Fibroblast of lung (primary cell): ENCODE data around the gene HLA-DOA. TPM values are rescaled to one million over a fixed set of nuclear protein-coding genes. Genes with fewer than 3 reads are reported as not detected.
A peak's percentile ranks its signal among the peaks of the same experiment; 100 is the strongest.

Experiments used
- DNase-seq, 2 donors: peaks; one replicate each; pipeline versions ENCODE4 v3.0.0 to v3.0.0-alpha.2; 2010; ENCODE audit warnings: low read depth in 2 of 2
- H2AFZ ChIP-seq: 2 replicates; pipeline ENCODE4 v1.5.1; 2012; ENCODE audit warnings: low read length, control low read depth, inconsistent platforms
- H3K27ac ChIP-seq: 2 replicates; pipeline ENCODE4 v1.5.1; 2011; ENCODE audit warnings: low read length, control low read depth; ENCODE audit not compliant: insufficient read depth
- H3K27me3 ChIP-seq: 2 replicates; pipeline ENCODE4 v1.5.1; 2011; ENCODE audit warnings: mild to moderate bottlenecking, low read length; ENCODE audit not compliant: control insufficient read depth, insufficient read depth
- H3K36me3 ChIP-seq: 2 replicates; pipeline ENCODE4 v1.5.1; 2011; ENCODE audit warnings: low read length; ENCODE audit not compliant: control insufficient read depth, insufficient read depth
- H3K4me1 ChIP-seq: 2 replicates; pipeline ENCODE4 v1.5.1; 2011; ENCODE audit warnings: low read length; ENCODE audit not compliant: control insufficient read depth, insufficient read depth; ENCODE audit errors: extremely low read depth
- H3K4me2 ChIP-seq: 2 replicates; pipeline ENCODE4 v1.5.1; 2011; ENCODE audit warnings: low read length, control low read depth; ENCODE audit not compliant: insufficient read depth; ENCODE audit errors: extremely low read depth
- H3K4me3 ChIP-seq, 4 experiments: fragments of 200-600 bp in 1 of 4; sonication (generic) in 1 of 4; replicated peaks in 1 of 4; 2 replicates each; pipeline ENCODE4 v1.5.1; 2011 to 2016; ENCODE audit warnings: low read length in 4 of 4, low read depth in 3 of 4, mild to moderate bottlenecking in 3 of 4, control low read depth in 2 of 4, inconsistent platforms in 1 of 4, mixed read lengths in 1 of 4; ENCODE audit not compliant: insufficient read depth in 1 of 4; ENCODE audit errors: control extremely low read depth in 1 of 4
- H3K79me2 ChIP-seq: 2 replicates; pipeline ENCODE4 v1.5.1; 2012; ENCODE audit warnings: mild to moderate bottlenecking, low read length, inconsistent platforms; ENCODE audit not compliant: control insufficient read depth, insufficient read depth
- H3K9ac ChIP-seq: 2 replicates; pipeline ENCODE4 v1.5.1; 2011; ENCODE audit warnings: mild to moderate bottlenecking, low read length, control low read depth; ENCODE audit not compliant: insufficient read depth
- H3K9me3 ChIP-seq: 2 replicates; pipeline ENCODE4 v1.5.1; 2012; ENCODE audit warnings: low read depth, low read length; ENCODE audit not compliant: control insufficient read depth, insufficient read depth
- H4K20me1 ChIP-seq: 2 replicates; pipeline ENCODE4 v1.5.1; 2011; ENCODE audit warnings: low read length; ENCODE audit not compliant: control insufficient read depth, insufficient read depth; ENCODE audit errors: extremely low read depth
- CTCF ChIP-seq, 2 donors: IDR thresholded peaks in 1 of 2; conservative IDR thresholded peaks in 1 of 2; 1 replicate in 1 of 2; 2 replicates in 1 of 2; pipeline ENCODE4 v1.5.1; 2011 to 2012; ENCODE audit warnings: low read length in 2 of 2, control low read depth in 1 of 2, inconsistent platforms in 1 of 2, low read depth in 1 of 2, mild to moderate bottlenecking in 1 of 2
- EZH2 ChIP-seq: IDR thresholded peaks from 2 replicates; pipeline ENCODE4 v1.5.1; 2012; ENCODE audit warnings: low read length, control low read depth, mild to moderate bottlenecking; ENCODE audit errors: missing control alignments
- polyA plus RNA-seq, 2 donors: library from polyadenylated mRNA; depleted of rRNA in 1 of 2; stranded (reverse) in 1 of 2; unstranded in 1 of 2; fragments of >200 nt; gene quantifications; 2 replicates each; pipeline ENCODE4 v1.2.1, GENCODE V29; 2011 to 2012; ENCODE audit warnings: missing spikeins in 1 of 2
- total RNA-seq: library from RNA; depleted of rRNA; stranded (reverse); fragments of >200 nt; gene quantifications from 2 replicates; pipeline ENCODE4 v1.2.1, GENCODE V29; 2014

The HLA-DOA gene
- total and polyA plus RNA-seq, 2 donors (not counting 1 experiment from before 2014, with no cell fraction given), result not detected

DNA sequence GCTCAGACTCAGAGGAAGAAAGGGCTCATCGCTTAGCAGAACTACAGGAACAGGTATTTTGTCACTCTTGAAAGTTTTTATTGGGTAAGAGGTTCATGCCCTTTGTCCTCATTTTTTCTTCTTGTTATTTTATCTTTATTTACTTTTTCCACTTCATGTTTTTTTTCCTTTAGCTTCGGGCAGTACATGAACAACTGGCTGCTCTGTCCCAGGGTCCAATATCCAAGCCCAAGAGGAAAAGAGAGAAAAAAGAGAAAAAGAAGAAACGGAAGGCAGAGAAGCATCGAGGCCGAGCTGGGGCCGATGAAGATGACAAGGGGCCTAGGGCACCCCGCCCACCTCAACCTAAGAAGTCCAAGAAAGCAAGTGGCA lies 31.5 kb downstream of the HLA-DOA start:
- Histone ChIP-seq H3K4me2 (no peak overlapping the region), H3K79me2 (peaks cover 67% of the 10 kb centered on the region), H3K9ac (no peak overlapping the region), H3K27ac (no peak overlapping the region), H3K9me3 (no peaks in the 10 kb centered on the region), H3K4me3 (no peak overlapping the region), H3K4me1 (peaks cover 5% of the 10 kb centered on the region), H4K20me1 (peaks cover 17% of the 10 kb centered on the region), H3K27me3 (no peaks in the 10 kb centered on the region), H2AFZ (no peak overlapping the region), H3K36me3 (peaks cover 43% of the 10 kb centered on the region)
- no peak for DNase-seq
- no peak for TF ChIP-seq EZH2
- TF ChIP-seq CTCF (conservative IDR thresholded peaks at IDR 0.05 in 1 of 2, IDR thresholded peaks at IDR 0.05 in 1 of 2; ENCODE audit: low read depth in 1 of 2, low read length in 2 of 2), result no peak

- Histone ChIP-seq H3K9me3 (no peaks in the 10 kb centered on the region), H4K20me1 (peaks cover 20% of the 10 kb centered on the region), H3K4me3 (no peak overlapping the region), H2AFZ (no peak overlapping the region), H3K79me2 (peaks cover 72% of the 10 kb centered on the region), H3K27me3 (no peaks in the 10 kb centered on the region), H3K4me1 (peaks cover 5% of the 10 kb centered on the region), H3K4me2 (no peak overlapping the region), H3K9ac (no peak overlapping the region), H3K27ac (no peak overlapping the region), H3K36me3 (peaks cover 48% of the 10 kb centered on the region)
- TF ChIP-seq EZH2 (no peak), CTCF (conservative IDR thresholded peaks at IDR 0.05 in 1 of 2, IDR thresholded peaks at IDR 0.05 in 1 of 2; ENCODE audit: low read depth in 1 of 2, low read length in 2 of 2) (no peak)
- no peak for DNase-seq
These were observed 32.0 kb downstream of the HLA-DOA start for GRCh38 chr6:32977272-32977952.

DNA sequence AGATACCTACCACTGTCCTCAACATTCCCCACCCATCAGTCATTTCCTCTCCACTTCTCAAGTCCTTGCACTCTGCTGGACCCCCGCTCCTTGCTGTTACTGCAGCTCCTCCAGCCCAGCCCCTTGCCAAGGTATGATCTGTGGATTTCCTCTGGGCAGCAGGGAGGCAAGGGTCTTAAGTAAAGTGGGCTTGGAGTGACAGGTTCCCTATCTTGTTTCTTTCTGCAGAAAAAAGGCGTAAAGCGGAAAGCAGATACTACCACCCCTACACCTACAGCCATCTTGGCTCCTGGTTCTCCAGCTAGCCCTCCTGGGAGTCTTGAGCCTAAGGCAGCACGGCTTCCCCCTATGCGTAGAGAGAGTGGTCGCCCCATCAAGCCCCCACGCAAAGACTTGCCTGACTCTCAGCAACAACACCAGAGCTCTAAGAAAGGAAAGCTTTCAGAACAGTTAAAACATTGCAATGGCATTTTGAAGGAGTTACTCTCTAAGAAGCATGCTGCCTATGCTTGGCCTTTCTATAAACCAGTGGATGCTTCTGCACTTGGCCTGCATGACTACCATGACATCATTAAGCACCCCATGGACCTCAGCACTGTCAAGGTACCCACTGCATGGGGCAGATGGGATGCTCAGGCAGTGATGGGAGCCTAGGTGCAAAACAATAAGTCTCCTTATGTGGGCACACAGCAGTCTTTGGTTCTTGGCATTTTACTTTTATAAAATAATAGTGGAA lies 32.9 kb downstream of the HLA-DOA start:
- no peak overlapping the region for H2AFZ ChIP-seq
- H3K9ac ChIP-seq, result no peak overlapping the region
- H3K27me3 ChIP-seq, result no peaks in the 10 kb centered on the region
- no peaks in the 10 kb centered on the region for H3K9me3 ChIP-seq
- peaks cover 76% of the 10 kb centered on the region for H3K79me2 ChIP-seq
- no peak overlapping the region for H3K27ac ChIP-seq
- H3K36me3 ChIP-seq, result peaks cover 48% of the 10 kb centered on the region
- peak overlapping the region; percentile 8 to 100 (median 74) for H3K4me3 ChIP-seq
- no peak for DNase-seq
- H3K4me2 ChIP-seq, result peak overlapping the region; percentile 60
- TF ChIP-seq CTCF (conservative IDR thresholded peaks at IDR 0.05 in 1 of 2, IDR thresholded peaks at IDR 0.05 in 1 of 2; ENCODE audit: low read depth in 1 of 2, low read length in 2 of 2), result no peak
- no peak for TF ChIP-seq EZH2
- peaks cover 22% of the 10 kb centered on the region for H4K20me1 ChIP-seq
- H3K4me1 ChIP-seq, result peaks cover 5% of the 10 kb centered on the region
